OCI-LY1 (cell line): ENCODE data around the gene FAM229B.

Source experiments
- CTCF ChIP-seq: fragments of 200-600 bp; sonication (generic), shearing (Covaris generic); IDR thresholded peaks from 2 replicates; pipeline ENCODE4 v1.5.1; 2017; ENCODE audit warnings: mild to moderate bottlenecking, antibody characterized with exemption, low read length, moderate library complexity, mixed read lengths
- EZH2 ChIP-seq: fragments of 200-600 bp; sonication (generic), shearing (Covaris generic); IDR thresholded peaks from 2 replicates; pipeline ENCODE4 v1.8.0; 2017; ENCODE audit warnings: borderline replicate concordance, mixed run types, mild to moderate bottlenecking, antibody characterized with exemption, low read length, moderate library complexity, mixed read lengths

- no peak for TF ChIP-seq CTCF
- TF ChIP-seq EZH2 = no peak
Observed at GRCh38 chr6:112065426-112065986, 21.9 kb upstream of the FAM229B start.
